H1 (cell line): ENCODE results near the gene GALNT7. TPM values are rescaled to one million over a fixed set of nuclear protein-coding genes. Genes with fewer than 3 reads are reported as not detected.

ENCODE experiments used
- BCL11A ChIP-seq, 2 experiments: IDR thresholded peaks; one replicate each; pipeline ENCODE4 v1.6.1; 2011; ENCODE audit warnings: low read depth in 2 of 2, low read length in 2 of 2, mild to moderate bottlenecking in 2 of 2
- RAD21 ChIP-seq, 2 experiments: IDR thresholded peaks in 1 of 2; conservative IDR thresholded peaks in 1 of 2; 2 replicates each; pipeline ENCODE4 v1.6.1; 2011; ENCODE audit warnings: low read depth in 2 of 2, low read length in 2 of 2, improper control_type of control experiment in 1 of 2, inconsistent platforms in 1 of 2, mild to moderate bottlenecking in 1 of 2, moderate library complexity in 1 of 2
- TAF7 ChIP-seq: optimal IDR thresholded peaks from 2 replicates; pipeline ENCODE3; 2011; ENCODE audit warnings: low read depth, mild to moderate bottlenecking, inconsistent platforms, low read length, moderate library complexity, borderline replicate concordance
- polyA plus RNA-seq, 7 experiments: library from polyadenylated mRNA; depleted of rRNA in 3 of 7; stranded (reverse) in 5 of 7; unstranded in 2 of 7; fragments of >200 nt in 5 of 7; fragments of 200-250 nt in 2 of 7; gene quantifications; 1 replicate in 5 of 7; 2 replicates in 1 of 7; 4 replicates in 1 of 7; pipeline versions ENCODE4 v1.2.1 to v1.2.3, GENCODE V29; 2011 to 2013; ENCODE audit warnings: missing spikeins in 2 of 7, mixed read lengths in 2 of 7
- total RNA-seq: library from RNA; stranded (reverse); fragmentation: NEBNext Ultra II Directional; extraction: Animal tissue kit (Norgen Biotek cat#: 25700); gene quantifications from 2 replicates; pipeline ENCODE4 v1.2.1, GENCODE V29; 2021

GALNT7 gene
- total and polyA plus RNA-seq, 2 of the 8 experiments (the other 6 are each of a cell fraction or from before 2014, with no cell fraction given), result 22.4 to 85.5 TPM

- TF ChIP-seq BCL11A (IDR thresholded peaks at IDR 0.05; ENCODE audit: low read depth in 2 of 2, low read length in 2 of 2) (no peak), RAD21 (IDR thresholded peaks at IDR 0.05 in 1 of 2, conservative IDR thresholded peaks at IDR 0.05 in 1 of 2; ENCODE audit: low read depth in 2 of 2, low read length in 2 of 2) (peak in 1 of 2 experiments; percentile 31; a peak in 1 of 4 replicates), TAF7 (no peak)
Observed at GRCh38 chr4:173177232-173177631, 8.6 kb downstream of the GALNT7 start (continued).
